Anterior cingulate cortex (tissue), 58 donors: ENCODE results near the gene SMYD3.

Experiments
- DNase-seq, 58 donors: peaks; one replicate each; lab custom pipeline; 2025; lab: John Stamatoyannopoulos, UW

The SMYD3 gene

GRCh38 chr1:246221485-246222255 lies 285.4 kb downstream of the SMYD3 start:
- no peak for DNase-seq

DNA sequence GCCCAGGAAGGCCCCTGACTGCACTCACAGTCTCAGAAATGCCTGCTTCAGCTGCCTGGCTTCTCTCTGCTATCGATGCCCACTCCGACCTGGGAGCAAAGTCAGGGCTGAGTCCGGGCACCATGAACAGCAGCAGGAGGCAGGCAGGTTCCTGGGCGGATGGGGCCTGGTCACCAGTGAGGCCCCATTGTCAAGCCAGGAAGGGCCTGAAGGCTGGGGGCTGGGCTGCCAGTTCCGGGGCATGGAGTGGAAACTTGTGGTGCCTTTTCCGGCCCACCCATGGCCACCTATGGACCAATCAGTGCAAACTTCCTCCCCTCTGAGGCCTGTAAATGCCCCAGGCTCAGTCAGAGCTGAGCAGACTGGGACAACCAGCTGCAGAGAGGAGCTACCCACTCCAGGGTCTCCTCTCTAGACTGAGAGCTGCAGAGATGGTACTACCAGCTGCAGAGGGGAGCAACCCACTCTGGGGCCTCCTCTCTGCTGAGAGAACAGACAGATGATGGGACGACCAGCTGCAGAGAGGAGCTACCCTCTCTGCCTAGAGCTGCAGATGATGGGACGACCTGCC lies 286.5 kb downstream of the SMYD3 start:
- no peak for DNase-seq

GRCh38 chr1:246219508-246220030 lies 287.5 kb downstream of the SMYD3 start:
- no peak for DNase-seq

- DNase-seq = no peak
These were observed 288.4 kb downstream of the SMYD3 start for GRCh38 chr1:246218686-246219085.

GRCh38 chr1:246216906-246217305 lies 290.2 kb downstream of the SMYD3 start:
- no peak for DNase-seq

DNA sequence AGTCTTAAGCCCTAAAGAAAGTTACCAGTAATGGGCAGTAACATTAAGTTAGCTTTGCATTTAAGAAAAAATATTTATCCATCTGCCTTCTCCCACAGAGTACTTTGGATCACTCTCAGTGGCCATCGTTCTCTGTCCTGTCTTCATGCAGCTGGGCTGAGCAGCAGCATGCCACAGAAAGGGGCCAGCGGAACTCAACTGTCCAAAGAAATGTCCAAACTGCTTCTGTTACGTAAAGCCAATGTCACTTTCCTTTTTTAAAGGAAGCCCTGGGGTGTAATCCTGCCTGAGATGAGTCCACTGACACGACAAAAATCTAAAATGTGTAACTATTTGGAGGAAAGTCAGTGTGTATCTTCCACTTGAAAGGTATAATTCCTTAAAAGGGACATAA lies 291.6 kb downstream of the SMYD3 start:
- DNase-seq = peak in 1 of 58 donors; percentile 24

DNA sequence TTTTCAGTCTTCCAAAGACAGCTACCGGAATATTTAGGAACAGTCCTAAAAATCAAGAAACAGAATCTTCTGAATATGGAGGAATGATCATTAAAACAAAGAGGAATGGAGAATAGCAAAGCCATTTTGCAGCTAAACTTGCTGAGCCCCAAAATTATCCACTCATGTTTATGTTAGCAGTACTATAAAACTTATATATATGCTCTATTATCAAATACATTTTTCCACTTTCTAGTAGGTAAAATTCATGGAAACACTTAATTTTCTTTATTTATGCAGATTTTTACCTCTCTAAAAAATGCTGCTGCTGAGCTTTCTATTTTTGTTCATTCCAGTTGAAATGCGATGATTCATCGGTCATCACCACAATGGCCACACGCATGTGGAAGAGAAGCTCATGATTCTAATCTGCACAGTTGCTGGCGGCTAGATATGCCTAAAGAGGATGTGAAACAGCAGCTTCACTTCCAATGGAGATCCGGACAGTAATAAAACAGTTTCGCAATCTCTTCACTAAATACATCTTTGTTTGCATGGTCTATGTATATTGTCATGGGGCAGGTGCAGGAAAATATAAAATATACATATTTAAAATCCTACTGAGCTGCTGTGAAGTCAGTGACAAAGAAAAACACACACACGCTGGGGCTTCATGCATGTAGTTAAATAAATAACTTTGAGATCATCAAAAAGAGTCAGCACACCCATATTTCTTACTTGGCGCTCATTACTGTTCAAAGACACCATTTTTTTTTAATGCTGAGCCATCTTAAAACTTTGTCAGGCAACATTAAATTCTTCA lies 292.2 kb downstream of the SMYD3 start:
- peak in 16 of 58 donors; percentile 3 to 32 (median 12) for DNase-seq

- no peak for DNase-seq
These were observed 293.1 kb downstream of the SMYD3 start for GRCh38 chr1:246213947-246214346.

DNA sequence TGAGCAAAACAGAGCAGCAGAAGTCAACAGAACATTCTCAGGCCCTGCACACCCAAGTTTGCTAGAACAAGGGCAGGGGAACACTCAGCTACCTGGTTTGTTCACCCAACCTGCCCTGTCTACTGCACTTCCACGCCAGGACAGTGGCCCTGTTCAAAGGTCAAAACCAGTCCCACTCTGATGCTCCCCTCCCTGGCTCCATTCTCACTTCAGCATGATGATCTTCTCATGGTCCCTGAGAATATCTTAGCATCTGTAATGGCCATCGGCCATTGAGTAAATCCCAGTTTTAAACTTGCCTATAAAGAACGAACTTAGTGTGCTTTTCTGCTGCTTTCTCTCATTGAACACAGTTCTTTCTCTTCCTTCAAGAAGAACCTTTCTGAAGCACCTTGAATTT lies 293.6 kb downstream of the SMYD3 start:
- no peak for DNase-seq

- no peak for DNase-seq
These were observed 294.0 kb downstream of the SMYD3 start for GRCh38 chr1:246213036-246213435.

GRCh38 chr1:246212013-246212412 lies 295.1 kb downstream of the SMYD3 start:
- no peak for DNase-seq

DNA sequence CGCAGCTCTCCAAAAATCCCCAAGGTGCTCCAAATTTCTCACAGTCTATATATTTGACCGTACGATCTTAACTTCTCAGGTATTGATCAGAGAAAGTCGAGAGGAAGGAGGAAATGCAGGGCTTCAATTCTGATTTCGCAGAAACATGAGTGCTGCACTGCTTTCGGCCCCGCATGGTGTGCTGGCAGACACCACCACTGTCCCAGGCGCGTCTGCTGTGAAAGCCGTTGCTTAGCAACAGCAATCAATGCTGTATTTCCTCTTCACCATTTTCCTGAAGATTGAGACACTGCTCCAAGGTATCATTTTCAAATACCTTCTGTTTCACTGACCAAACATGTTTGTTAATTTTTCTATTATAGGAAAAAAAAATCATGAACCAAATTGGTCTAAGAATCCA lies 296.3 kb downstream of the SMYD3 start:
- peak in 25 of 58 donors; percentile 5 to 49 (median 21) for DNase-seq

DNA sequence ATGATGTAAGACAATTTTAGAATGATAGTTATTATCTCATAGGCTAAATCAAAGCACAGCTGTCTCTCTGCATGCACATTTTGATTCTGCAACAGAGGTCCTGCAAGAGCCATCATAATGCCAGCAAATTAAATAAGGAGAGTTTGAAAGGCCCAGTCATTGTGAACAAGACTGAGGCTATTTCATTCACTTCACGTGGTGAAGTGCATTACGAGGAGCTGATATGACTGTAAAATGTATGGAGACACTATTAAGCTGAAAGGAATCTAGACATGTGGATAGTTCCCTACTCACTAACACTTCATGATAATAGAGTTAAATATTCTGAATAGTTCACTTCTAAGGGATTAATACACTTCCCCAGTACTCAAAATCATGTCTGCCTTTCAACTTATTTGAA lies 299.0 kb downstream of the SMYD3 start:
- no peak for DNase-seq

DNA sequence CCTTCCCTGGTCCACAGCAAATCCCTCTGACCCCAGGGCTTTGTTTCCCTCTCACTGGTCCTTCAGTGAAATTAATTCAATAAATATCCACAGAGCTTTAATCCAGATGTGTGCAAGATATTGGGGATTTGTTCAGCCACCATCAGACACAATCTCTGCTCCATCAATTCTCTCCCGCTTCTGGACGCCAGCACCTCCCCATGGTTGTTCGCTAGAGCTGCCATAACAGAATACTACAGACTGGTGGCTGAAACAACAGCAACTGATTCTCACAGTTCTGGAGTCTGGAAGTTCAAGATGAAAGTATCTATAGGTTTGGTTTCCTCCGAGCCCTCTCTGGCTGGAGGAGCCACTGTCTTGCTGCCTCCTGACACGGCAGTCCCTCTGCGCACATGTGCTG lies 303.9 kb downstream of the SMYD3 start:
- DNase-seq = no peak

GRCh38 chr1:246200738-246201137 lies 306.3 kb downstream of the SMYD3 start:
- DNase-seq = no peak

DNA sequence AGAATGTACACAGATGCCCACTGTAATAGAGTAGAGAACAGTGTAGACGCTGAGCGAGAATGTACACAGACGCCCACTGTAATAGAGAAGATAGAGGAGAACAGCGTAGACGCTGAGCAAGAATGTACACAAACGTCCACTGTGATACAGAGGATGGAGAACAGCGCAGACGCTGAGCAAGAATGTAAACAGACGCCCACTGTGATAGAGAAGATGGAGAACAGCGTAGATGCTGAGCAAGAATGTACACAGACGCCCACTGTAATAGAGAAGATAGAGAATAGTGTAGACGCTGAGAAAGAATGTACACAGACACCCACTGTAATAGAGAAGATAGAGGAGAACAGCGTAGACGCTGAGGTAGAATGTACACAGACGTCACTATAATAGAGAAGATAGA lies 306.9 kb downstream of the SMYD3 start:
- DNase-seq = no peak

- no peak for DNase-seq
These were observed 307.9 kb downstream of the SMYD3 start for GRCh38 chr1:246199086-246199645.

DNA sequence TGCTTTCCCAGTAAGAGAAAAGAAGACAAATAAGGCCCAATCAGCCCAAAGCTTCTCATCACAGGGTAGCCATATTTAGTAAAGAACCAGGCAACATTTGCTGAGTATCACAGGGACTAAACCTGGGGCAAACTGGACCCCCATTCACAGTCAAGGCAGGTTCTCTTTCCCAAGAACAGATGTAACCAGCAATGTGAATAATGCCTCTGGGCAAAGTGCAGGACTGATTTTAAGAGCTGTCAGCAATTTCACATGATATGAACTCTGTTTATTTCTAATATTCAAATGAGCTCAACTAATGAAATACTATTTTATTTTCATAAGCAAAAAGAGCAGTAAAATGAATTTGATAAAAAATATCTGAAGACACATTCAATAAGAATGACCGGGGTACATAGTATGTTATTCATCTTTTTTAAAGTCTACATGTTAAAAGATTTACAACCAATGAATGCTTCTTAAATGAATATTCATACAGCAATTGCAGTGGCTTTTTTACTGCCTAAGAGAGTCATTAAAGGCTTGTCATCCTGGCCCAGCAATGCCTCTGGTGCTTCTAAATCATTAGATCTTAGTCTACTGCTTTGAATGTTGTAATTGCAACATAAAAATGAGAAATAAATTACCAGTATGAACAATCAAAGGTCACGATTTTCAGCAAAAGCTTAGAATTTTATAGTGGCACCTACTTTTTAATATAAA lies 308.8 kb downstream of the SMYD3 start:
- DNase-seq = no peak

DNA sequence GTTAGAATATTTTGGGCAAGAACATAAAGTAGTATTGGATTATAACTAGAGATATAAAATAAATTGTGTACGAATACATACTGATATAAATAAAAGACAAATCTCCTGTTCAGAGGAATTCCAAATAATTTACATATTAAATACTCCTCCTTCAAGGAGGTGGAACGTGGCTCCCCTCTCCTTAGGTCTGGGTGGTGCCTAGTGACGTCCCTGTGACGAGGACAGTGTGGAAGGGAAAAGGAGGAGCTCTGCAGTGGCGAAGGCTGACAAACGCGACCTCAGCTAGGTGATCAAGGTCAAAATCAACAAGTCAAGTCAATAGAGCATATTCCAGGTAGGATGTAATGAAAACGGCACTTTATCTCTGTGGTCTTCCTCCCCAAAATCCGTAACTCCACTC lies 310.0 kb downstream of the SMYD3 start:
- DNase-seq = no peak

- no peak for DNase-seq
These were observed 311.8 kb downstream of the SMYD3 start for GRCh38 chr1:246195296-246195695.
